Measurements from ENCODE around the gene FBXO42.

GRCh38 chr1:16199157-16199501, 153.2 kb downstream of the FBXO42 start:
- TF ChIP-seq GATA3 (IDR thresholded peaks at IDR 0.05; ENCODE audit: low read depth, low read length) = no peak
- TF ChIP-seq GATA2 (IDR thresholded peaks at IDR 0.05; ENCODE audit: low read depth, low read length) = no peak
